Fibroblast of mammary gland (primary cell): ENCODE data around the gene EPHA7.

Source experiments
- DNase-seq: peaks from one replicate; pipeline ENCODE4 v3.0.0-alpha.2; 2010; ENCODE audit warnings: low read depth
- H3K4me3 ChIP-seq: 2 replicates; pipeline ENCODE4 v1.5.1; 2011; ENCODE audit warnings: low read depth, mild to moderate bottlenecking, low read length, moderate library complexity; ENCODE audit not compliant: control insufficient read depth
- CTCF ChIP-seq: conservative IDR thresholded peaks from 2 replicates; pipeline ENCODE4 v1.5.1; 2011; ENCODE audit warnings: low read depth, low read length, inconsistent platforms; ENCODE audit not compliant: control insufficient read depth, insufficient read depth

Gene EPHA7

GRCh38 chr6:93394471-93394870, 24.9 kb downstream of the EPHA7 start:
- no peak for TF ChIP-seq CTCF
- no peak for DNase-seq
- no peak overlapping the region for H3K4me3 ChIP-seq

GRCh38 chr6:93393554-93394074, 25.7 kb downstream of the EPHA7 start:
- DNase-seq: no peak
- TF ChIP-seq CTCF: no peak

GRCh38 chr6:93392797-93393196, 26.6 kb downstream of the EPHA7 start:
- no peak for TF ChIP-seq CTCF
- no peak for DNase-seq
- H3K4me3 ChIP-seq: no peak overlapping the region

More at GRCh38 chr6:93393554-93394074, 25.7 kb downstream of the EPHA7 start:
- no peak overlapping the region for H3K4me3 ChIP-seq

GRCh38 chr6:93391965-93392364, 27.4 kb downstream of the EPHA7 start:
- DNase-seq: no peak
- TF ChIP-seq CTCF: no peak
- no peak overlapping the region for H3K4me3 ChIP-seq

GRCh38 chr6:93389192-93389591, 30.2 kb downstream of the EPHA7 start:
- H3K4me3 ChIP-seq: no peak overlapping the region
- DNase-seq: no peak
- TF ChIP-seq CTCF: no peak

GRCh38 chr6:93388070-93388469, 31.3 kb downstream of the EPHA7 start:
- TF ChIP-seq CTCF: no peak
- H3K4me3 ChIP-seq: no peak overlapping the region
- DNase-seq: no peak

GRCh38 chr6:93376026-93376540, 43.3 kb downstream of the EPHA7 start:
- TF ChIP-seq CTCF: no peak
- no peak overlapping the region for H3K4me3 ChIP-seq
- DNase-seq: no peak
